GM18499 (cell line): Measurements from ENCODE around the gene TXNDC8.
"Not testable (repeated sequence)": the region's sequence is repeated elsewhere in the genome, so short reads cannot be mapped to it uniquely, and the experiment has no call there.

Source experiments
- ATAC-seq: cut with Tn5 transposase; IDR thresholded peaks from one replicate; pipeline ENCODE4 v1.9.1; 2021; ENCODE audit warnings: moderate number of reproducible peaks; ENCODE audit not compliant: insufficient read depth, unreplicated experiment

Gene TXNDC8

GRCh38 chr9:110337727-110338126 is at the start of gene TXNDC8:
Gene TXNDC8, minus strand, starts transcription at chr9:110337863.
- no peak for ATAC-seq

DNA sequence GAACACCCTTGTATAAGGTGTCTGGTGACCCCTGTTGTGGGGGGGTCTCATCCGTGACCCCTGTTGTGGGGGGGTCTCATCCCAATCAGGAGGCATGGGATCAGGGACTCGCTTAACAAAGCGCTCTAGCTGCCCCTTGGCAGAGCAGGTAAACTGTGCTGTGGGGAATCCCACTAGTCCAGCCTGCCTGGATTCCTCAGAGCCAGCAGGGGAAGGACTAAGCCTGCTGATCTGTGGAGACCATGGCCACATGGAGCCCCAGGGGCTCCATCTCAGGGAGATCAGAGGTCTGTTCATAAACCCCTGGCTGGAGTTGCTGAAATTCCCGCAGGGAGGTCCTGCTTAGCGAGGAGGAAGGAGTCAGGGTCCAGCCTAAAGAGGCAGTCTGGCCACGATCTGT is 45.8 kb upstream of the TXNDC8 start:
- no peak for ATAC-seq

GRCh38 chr9:110382731-110383130 is 45.1 kb upstream of the TXNDC8 start:
- ATAC-seq, result no peak

GRCh38 chr9:110371411-110372007 is 33.8 kb upstream of the TXNDC8 start:
- ATAC-seq, result no peak

DNA sequence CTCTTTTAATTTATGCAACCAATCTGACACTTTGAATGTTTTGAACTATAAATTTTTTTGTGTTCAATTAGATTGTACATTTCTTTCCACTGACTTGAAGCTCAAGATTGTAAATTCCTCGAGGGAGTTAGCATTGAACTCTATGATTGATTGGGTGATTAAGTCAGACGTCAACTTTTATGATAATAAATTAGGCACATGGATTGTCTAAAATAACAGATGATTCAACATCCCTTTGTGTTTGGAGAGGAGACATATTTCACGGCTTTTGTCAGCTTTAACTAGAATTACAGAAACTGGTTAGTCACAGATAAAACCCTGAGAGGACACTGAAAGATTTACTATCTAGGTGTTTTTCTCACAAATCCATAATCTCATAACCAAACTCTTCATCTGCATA is 32.7 kb upstream of the TXNDC8 start:
- ATAC-seq, result no peak

- ATAC-seq, result no peak
Observed at GRCh38 chr9:110364451-110364850, 26.8 kb upstream of the TXNDC8 start.

DNA sequence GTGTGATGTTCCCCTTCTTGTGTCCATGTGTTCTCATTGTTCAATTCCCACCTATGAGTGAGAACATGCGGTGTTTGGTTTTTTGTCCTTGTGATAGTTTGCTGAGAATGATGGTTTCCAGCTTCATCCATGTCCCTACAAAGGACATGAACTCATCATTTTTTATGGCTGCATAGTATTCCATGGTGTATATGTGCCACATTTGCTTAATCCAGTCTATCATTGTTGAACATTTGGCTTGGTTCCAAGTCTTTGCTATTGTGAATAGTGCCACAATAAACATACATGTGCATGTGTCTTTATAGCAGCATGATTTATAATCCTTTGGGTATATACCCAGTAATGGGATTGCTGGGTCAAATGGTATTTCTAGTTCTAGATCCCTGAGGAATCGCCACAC is 21.3 kb upstream of the TXNDC8 start:
- not testable (repeated sequence) for ATAC-seq

- ATAC-seq, result no peak
Observed at GRCh38 chr9:110357505-110357904, 19.8 kb upstream of the TXNDC8 start.

DNA sequence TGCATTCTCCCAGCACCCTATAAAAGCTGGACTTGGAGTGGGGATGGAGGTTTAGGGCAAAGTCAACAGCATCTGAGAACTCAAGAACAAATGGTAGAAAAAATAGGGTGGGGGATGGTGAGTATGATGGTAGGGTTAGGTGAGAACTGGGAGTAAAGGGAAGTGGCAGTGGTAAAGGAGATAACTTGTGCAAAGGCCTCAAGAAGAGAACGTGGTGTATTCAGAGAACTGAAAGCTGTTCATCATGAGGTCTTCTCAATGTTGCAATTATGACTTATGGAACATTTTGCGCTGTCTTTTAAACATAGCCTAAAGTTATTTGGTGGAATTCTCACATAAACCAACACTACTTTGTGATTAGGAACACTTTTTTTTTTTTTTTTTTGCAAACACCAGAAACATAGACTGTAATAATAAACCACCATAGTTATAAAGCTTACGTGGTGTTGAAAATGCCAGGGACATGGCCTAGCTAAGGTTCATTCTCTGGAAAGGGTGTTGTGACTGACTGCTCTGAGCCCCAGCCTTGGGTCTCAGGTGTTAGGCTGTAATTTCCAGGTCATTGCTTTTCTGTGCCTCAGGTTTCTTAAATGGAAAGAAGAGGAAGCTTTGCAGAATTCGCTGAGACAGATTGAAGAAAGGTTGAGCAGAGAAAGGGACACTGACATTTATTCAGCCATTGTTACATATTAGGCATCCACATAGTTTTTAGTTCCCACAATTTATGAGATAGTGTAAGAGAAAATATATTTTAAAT is 19.2 kb upstream of the TXNDC8 start:
- ATAC-seq, result no peak

DNA sequence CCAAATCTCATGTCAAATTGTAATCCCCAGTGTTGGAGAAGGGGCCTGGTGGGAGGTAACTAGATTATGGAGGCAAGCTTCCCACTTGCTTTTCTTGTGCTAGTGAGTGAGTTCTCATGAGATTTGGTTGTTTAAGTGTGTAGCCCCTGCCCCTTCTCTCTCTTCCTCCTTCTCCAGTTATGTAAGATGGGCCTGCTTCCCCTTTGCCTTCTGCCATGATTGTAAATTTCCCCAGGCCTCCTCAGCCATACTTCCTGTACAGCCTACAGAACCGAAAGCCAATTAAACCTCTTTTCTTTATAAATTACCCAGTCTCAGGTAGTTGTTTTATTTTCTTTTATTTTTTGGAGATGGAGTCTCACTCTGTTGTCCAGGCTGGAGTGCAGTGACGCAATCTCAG is 18.2 kb upstream of the TXNDC8 start:
- ATAC-seq, result no peak

DNA sequence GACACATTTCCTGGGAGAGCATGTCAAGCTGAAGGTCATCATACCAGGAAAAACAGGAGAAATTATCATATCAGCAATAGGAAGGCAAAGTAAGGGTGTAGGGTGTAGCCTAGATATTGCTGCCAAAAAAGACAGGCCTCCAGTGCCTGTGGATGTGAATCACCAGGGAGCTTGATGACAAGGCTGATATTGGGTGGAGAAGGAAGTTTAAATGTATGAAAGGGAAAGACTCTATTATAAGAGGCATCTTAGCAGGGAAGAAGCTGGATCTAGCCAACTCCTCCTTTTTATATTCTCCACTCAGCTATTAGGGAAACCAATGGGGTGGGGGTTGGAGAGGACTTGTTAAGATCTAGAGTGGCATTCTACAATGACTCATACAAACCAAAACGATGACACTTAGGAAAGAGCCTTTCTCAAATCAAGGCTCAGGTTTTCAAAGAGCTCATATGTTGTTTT is 13.4 kb upstream of the TXNDC8 start:
- ATAC-seq, result no peak

- ATAC-seq, result no peak
Observed at GRCh38 chr9:110346325-110346724, 8.7 kb upstream of the TXNDC8 start.

GRCh38 chr9:110344821-110345220 is 7.2 kb upstream of the TXNDC8 start:
- no peak for ATAC-seq

GRCh38 chr9:110343551-110343950 is 5.9 kb upstream of the TXNDC8 start:
- no peak for ATAC-seq

- ATAC-seq, result no peak
Observed at GRCh38 chr9:110340306-110340705, 2.6 kb upstream of the TXNDC8 start.

GRCh38 chr9:110338143-110338542 is 480 bp upstream of the TXNDC8 start:
- no peak for ATAC-seq

GRCh38 chr9:110336363-110336762 is 1.3 kb downstream of the TXNDC8 start:
- ATAC-seq, result no peak

- ATAC-seq, result no peak
Observed at GRCh38 chr9:110334871-110335270, 2.8 kb downstream of the TXNDC8 start.

DNA sequence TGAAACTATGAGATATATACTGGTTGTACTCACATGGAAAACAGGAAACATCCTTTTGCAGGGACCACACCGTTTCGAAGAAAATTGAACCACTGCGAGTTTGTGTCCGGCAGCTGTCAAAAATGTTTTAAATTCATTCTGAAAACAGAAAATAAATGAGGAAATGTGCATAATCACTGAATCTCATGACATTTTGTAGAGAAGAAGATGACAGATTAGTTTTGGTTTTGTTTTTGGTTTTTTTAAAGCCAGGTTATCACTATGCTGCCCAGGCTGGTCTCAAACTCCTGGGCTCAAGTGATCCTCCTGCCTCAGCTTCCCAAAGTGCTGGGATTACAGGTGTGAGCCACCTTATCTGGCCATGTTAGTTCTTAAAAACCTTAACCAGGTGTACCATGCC is 3.5 kb downstream of the TXNDC8 start:
- no peak for ATAC-seq

DNA sequence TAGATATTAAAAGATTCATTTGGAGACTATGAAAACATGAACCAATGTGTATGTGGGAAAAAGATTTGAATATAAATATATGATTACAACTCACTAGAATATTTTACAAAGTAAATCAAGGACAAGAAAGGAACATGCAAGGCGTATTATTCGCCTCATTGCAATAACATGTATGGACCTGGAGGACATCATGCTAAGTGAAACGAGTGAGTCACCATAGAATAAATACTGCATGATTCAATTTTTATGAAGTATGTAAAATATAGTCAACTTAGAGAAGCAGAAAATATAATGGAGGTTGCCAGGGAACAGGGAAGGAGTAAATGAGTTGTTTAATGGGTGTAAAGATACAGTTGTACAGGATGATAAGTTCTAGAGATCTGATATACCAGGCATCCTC is 4.9 kb downstream of the TXNDC8 start:
- no peak for ATAC-seq

DNA sequence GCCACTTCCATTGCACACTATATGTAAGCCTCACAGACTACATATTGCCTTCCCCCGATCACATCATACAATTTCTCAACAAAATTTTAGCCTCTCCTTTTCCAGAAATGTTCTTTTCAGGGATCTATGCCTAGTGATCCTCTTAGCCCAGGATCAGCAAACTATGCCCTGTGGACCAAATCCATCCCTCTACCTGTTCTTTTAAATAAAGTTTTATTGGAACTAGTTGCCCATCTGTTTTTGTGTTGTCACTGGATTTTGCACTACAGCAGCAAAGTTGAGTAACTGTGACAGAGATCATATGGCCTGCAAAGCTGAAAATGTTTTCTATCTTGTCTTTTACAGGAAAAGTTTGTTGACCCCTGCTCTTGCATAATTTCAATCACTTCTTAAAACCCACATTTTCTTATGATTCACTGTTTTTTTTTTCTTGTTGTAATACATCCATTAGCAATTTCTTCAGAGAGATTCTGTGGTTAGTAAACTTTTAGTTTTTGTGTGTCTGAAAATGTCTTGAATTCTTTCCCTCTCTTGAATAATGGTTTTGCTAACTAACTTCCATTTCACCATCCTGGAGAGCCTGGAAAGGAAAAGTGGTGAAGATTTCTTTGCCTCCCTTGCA is 7.1 kb downstream of the TXNDC8 start:
- no peak for ATAC-seq
